ENCODE data around the gene CALCOCO1. TPM values are rescaled to one million over a fixed set of nuclear protein-coding genes. Genes with fewer than 3 reads are reported as not detected.

CALCOCO1 gene
- total and polyA plus RNA-seq, 4 donors, result 65.5 to 223 (median 75.9) TPM

GRCh38 chr12:53660041-53660440 is 67.2 kb downstream of the CALCOCO1 start:
- peak in 2 of 3 donors; percentile 16 to 19 for DNase-seq
- Histone ChIP-seq H3K27ac (ENCODE audit: low read depth in 1 of 2, low read length in 1 of 2) (peak overlapping the region; percentile 2 to 87), H3K9me3 (ENCODE audit: control insufficient read depth in 4 of 4, insufficient read depth in 3 of 4, low read length in 3 of 4) (no peaks in the 10 kb centered on the region), H3K9ac (ENCODE audit: insufficient read depth in 1 of 2, low read length in 2 of 2) (peak overlapping the region in 1 of 2 donors; percentile 3), H3K4me3 (no peak overlapping the region), H3K27me3 (ENCODE audit: control insufficient read depth in 3 of 3, insufficient read depth in 3 of 3, low read length in 2 of 3) (no peaks in the 10 kb centered on the region), H3K36me3 (ENCODE audit: control insufficient read depth in 4 of 4, insufficient read depth in 4 of 4, low read length in 4 of 4) (peaks cover 3 to 14% (median 8%) of the 10 kb centered on the region in 4 donors), H3K4me1 (ENCODE audit: control insufficient read depth in 5 of 5, insufficient read depth in 5 of 5, low read length in 5 of 5) (peaks cover 0 to 16% (median 8%) of the 10 kb centered on the region in 5 donors)
- 79 to 92% methylated on average over 5 of the region's 5 CpGs for WGBS, 2 donors
- no peak for TF ChIP-seq CTCF (IDR thresholded peaks at IDR 0.05; ENCODE audit: control extremely low read depth, extremely low read depth)
- ATAC-seq (ENCODE audit: insufficient read depth, low FRiP score), result no peak

GRCh38 chr12:53659571-53659981 is 67.7 kb downstream of the CALCOCO1 start:
- ATAC-seq (ENCODE audit: insufficient read depth, low FRiP score), result no peak
- WGBS, 2 donors, result 59 to 74% methylated on average over 2 of the region's 2 CpGs
- peaks cover under 1 to 12% (median 5%) of the 10 kb centered on the region in 4 donors for H3K36me3 ChIP-seq (ENCODE audit: control insufficient read depth in 4 of 4, insufficient read depth in 4 of 4, low read length in 4 of 4)
- no peaks in the 10 kb centered on the region for H3K9me3 ChIP-seq (ENCODE audit: control insufficient read depth in 4 of 4, insufficient read depth in 3 of 4, low read length in 3 of 4)
- H3K4me3 ChIP-seq, result no peak overlapping the region
- peak in 1 of 3 donors; percentile 29 for DNase-seq
- H3K4me1 ChIP-seq (ENCODE audit: control insufficient read depth in 5 of 5, insufficient read depth in 5 of 5, low read length in 5 of 5), result peaks cover 0 to 16% (median 8%) of the 10 kb centered on the region in 5 donors
- H3K27me3 ChIP-seq (ENCODE audit: control insufficient read depth in 3 of 3, insufficient read depth in 3 of 3, low read length in 2 of 3), result no peaks in the 10 kb centered on the region
- peak overlapping the region in 1 of 2 donors; percentile 87 for H3K27ac ChIP-seq (ENCODE audit: low read depth in 1 of 2, low read length in 1 of 2)
- no peak for TF ChIP-seq CTCF (IDR thresholded peaks at IDR 0.05; ENCODE audit: control extremely low read depth, extremely low read depth)
- peak overlapping the region in 1 of 2 donors; percentile 3 for H3K9ac ChIP-seq (ENCODE audit: insufficient read depth in 1 of 2, low read length in 2 of 2)

GRCh38 chr12:53659011-53659551 is 68.2 kb downstream of the CALCOCO1 start:
- Histone ChIP-seq H3K27me3 (ENCODE audit: control insufficient read depth in 3 of 3, insufficient read depth in 3 of 3, low read length in 2 of 3) (no peaks in the 10 kb centered on the region), H3K4me1 (ENCODE audit: control insufficient read depth in 5 of 5, insufficient read depth in 5 of 5, low read length in 5 of 5) (peaks cover 0 to 16% (median 8%) of the 10 kb centered on the region in 5 donors), H3K27ac (ENCODE audit: low read depth in 1 of 2, low read length in 1 of 2) (peak overlapping the region; percentile 79 to 87), H3K4me3 (no peak overlapping the region), H3K9ac (ENCODE audit: insufficient read depth in 1 of 2, low read length in 2 of 2) (peak overlapping the region in 1 of 2 donors; percentile 23), H3K9me3 (ENCODE audit: control insufficient read depth in 4 of 4, insufficient read depth in 3 of 4, low read length in 3 of 4) (no peaks in the 10 kb centered on the region), H3K36me3 (ENCODE audit: control insufficient read depth in 4 of 4, insufficient read depth in 4 of 4, low read length in 4 of 4) (peaks cover 0 to 10% (median 3%) of the 10 kb centered on the region in 4 donors)
- DNase-seq, result peak; percentile 53 to 81 (median 64)
- no peak for TF ChIP-seq CTCF (IDR thresholded peaks at IDR 0.05; ENCODE audit: control extremely low read depth, extremely low read depth)
- peak; percentile 47 for ATAC-seq (ENCODE audit: insufficient read depth, low FRiP score)
- WGBS, 2 donors, result 54 to 65% methylated on average over 3 of the region's 3 CpGs

Other genes starting within 250 kb of the CALCOCO1 start
- 10 to 100 TPM; 21.2 to 25.4 TPM for gene MAP3K12, start 228.0 kb downstream of the CALCOCO1 start, total RNA-seq
- gene MAP3K12, start 228.0 kb downstream of the CALCOCO1 start, polyA plus RNA-seq, result 10 to 100 TPM; 13.4 to 18.9 TPM
- 10 to 100 TPM; 32.6 to 41.3 TPM for gene TARBP2, start 226.2 kb downstream of the CALCOCO1 start, total RNA-seq
- 10 to 100 TPM; 32.2 to 37.1 TPM for gene TARBP2, start 226.2 kb downstream of the CALCOCO1 start, polyA plus RNA-seq
- not detected for gene NPFF, start 220.0 kb downstream of the CALCOCO1 start, total RNA-seq
- under 1 TPM in 1 of 2 donors, not detected in 1; 0.45 TPM for gene NPFF, start 220.0 kb downstream of the CALCOCO1 start, polyA plus RNA-seq
- 10 to 100 TPM; 40.4 to 43.3 TPM for gene ATF7, start 101.1 kb downstream of the CALCOCO1 start, total RNA-seq
- 10 to 100 TPM; 16.8 to 22.9 TPM for gene ATF7, start 101.1 kb downstream of the CALCOCO1 start, polyA plus RNA-seq
- 100 to 1,000 TPM; 143 to 274 TPM for gene ATP5MC2, start 51.4 kb downstream of the CALCOCO1 start, total RNA-seq
- 100 to 1,000 TPM; 366 to 582 TPM for gene ATP5MC2, start 51.4 kb downstream of the CALCOCO1 start, polyA plus RNA-seq
- gene CISTR, start 24.5 kb upstream of the CALCOCO1 start, total RNA-seq, result not detected
- not detected for gene CISTR, start 24.5 kb upstream of the CALCOCO1 start, polyA plus RNA-seq
- not detected for gene HOXC13, start 211.4 kb upstream of the CALCOCO1 start, total RNA-seq
- not detected for gene HOXC13, start 211.4 kb upstream of the CALCOCO1 start, polyA plus RNA-seq
- gene HOXC12, start 227.5 kb upstream of the CALCOCO1 start, total RNA-seq, result not detected
- not detected for gene HOXC12, start 227.5 kb upstream of the CALCOCO1 start, polyA plus RNA-seq
- not detected for gene HOXC11, start 245.7 kb upstream of the CALCOCO1 start, total RNA-seq
- not detected for gene HOXC11, start 245.7 kb upstream of the CALCOCO1 start, polyA plus RNA-seq
- gene HOTAIR, start 247.5 kb upstream of the CALCOCO1 start, total RNA-seq, result under 1 TPM in 1 of 2 donors, not detected in 1; 0.15 TPM
- gene HOTAIR, start 247.5 kb upstream of the CALCOCO1 start, polyA plus RNA-seq, result not detected